HEK293T (cell line): Measurements from ENCODE around the gene OSGEPL1.
A peak's percentile ranks its signal among the peaks of the same experiment; 100 is the strongest.
"Not testable (repeated sequence)": the region's sequence is repeated elsewhere in the genome, so short reads cannot be mapped to it uniquely, and the experiment has no call there.

Experiments used
- CTCF ChIA-PET: fragments of 350-600 bp; formaldehyde crosslinking; extraction: SDS; loops from one replicate; lab custom pipeline; 2021; ENCODE audit warnings: antibody characterized with exemption, inconsistent platforms; lab: Yijun Ruan, JAX
- POLR2A ChIA-PET: fragments of 350-600 bp; formaldehyde crosslinking; extraction: SDS; loops from one replicate; lab custom pipeline; 2020; ENCODE audit warnings: antibody characterized with exemption, inconsistent platforms; lab: Yijun Ruan, JAX
- DNase-seq: peaks from one replicate; pipeline ENCODE4 v3.0.0; 2012; ENCODE audit warnings: mixed read lengths; ENCODE audit errors: extremely low spot score
- ARNT ChIP-seq: fragments of 450-650 bp; IDR thresholded peaks from 2 replicates; pipeline ENCODE4 v1.6.1; 2017; ENCODE audit warnings: mild to moderate bottlenecking
- BHLHE40 ChIP-seq: fragments of 450-650 bp; IDR thresholded peaks from 2 replicates; pipeline ENCODE4 v1.6.1; 2016; ENCODE audit warnings: mild to moderate bottlenecking, moderate library complexity, borderline replicate concordance
- CTBP1 ChIP-seq: fragments of 450-650 bp; IDR thresholded peaks from 2 replicates; pipeline ENCODE4 v1.6.1; 2016; ENCODE audit warnings: borderline replicate concordance
- ELF4 ChIP-seq: fragments of 450-650 bp; IDR thresholded peaks from 2 replicates; pipeline ENCODE4 v1.6.1; 2017; ENCODE audit warnings: antibody characterized with exemption
- FOXA1 ChIP-seq: fragments of 450-650 bp; IDR thresholded peaks from 2 replicates; pipeline ENCODE4 v1.6.1; 2016; ENCODE audit warnings: mild to moderate bottlenecking
- FOXK2 ChIP-seq: fragments of 450-650 bp; IDR thresholded peaks from 2 replicates; pipeline ENCODE4 v1.6.1; 2016; ENCODE audit warnings: mild to moderate bottlenecking
- FOXM1 ChIP-seq: fragments of 450-650 bp; IDR thresholded peaks from 2 replicates; pipeline ENCODE4 v1.6.1; 2017; ENCODE audit warnings: mild to moderate bottlenecking, borderline replicate concordance
- HDGF ChIP-seq: fragments of 450-650 bp; IDR thresholded peaks from 2 replicates; pipeline ENCODE4 v1.6.1; 2017; ENCODE audit warnings: antibody characterized with exemption, borderline replicate concordance
- L3MBTL2 ChIP-seq: fragments of 450-650 bp; conservative IDR thresholded peaks from 2 replicates; pipeline ENCODE4 v1.6.1; 2016; ENCODE audit warnings: mild to moderate bottlenecking
- LEF1 ChIP-seq: fragments of 450-650 bp; IDR thresholded peaks from 2 replicates; pipeline ENCODE4 v1.6.1; 2017; ENCODE audit warnings: mild to moderate bottlenecking, borderline replicate concordance
- NFRKB ChIP-seq: fragments of 450-650 bp; IDR thresholded peaks from 2 replicates; pipeline ENCODE4 v1.6.1; 2016; ENCODE audit warnings: mild to moderate bottlenecking, moderate library complexity
- PKNOX1 ChIP-seq: fragments of 450-650 bp; IDR thresholded peaks from 2 replicates; pipeline ENCODE4 v1.6.1; 2016
- SP1 ChIP-seq: fragments of 450-650 bp; IDR thresholded peaks from 2 replicates; pipeline ENCODE4 v1.6.1; 2017
- SUZ12 ChIP-seq: fragments of 450-650 bp; IDR thresholded peaks from 2 replicates; pipeline ENCODE4 v1.6.1; 2016; ENCODE audit warnings: mild to moderate bottlenecking
- TARDBP ChIP-seq: fragments of 450-650 bp; IDR thresholded peaks from 2 replicates; pipeline ENCODE4 v1.6.1; 2016
- ZNF384 ChIP-seq: fragments of 450-650 bp; IDR thresholded peaks from 2 replicates; pipeline ENCODE4 v1.6.1; 2016

OSGEPL1 gene

GRCh38 chr2:189756311-189756952 is 6.2 kb downstream of the OSGEPL1 start:
- no peak for DNase-seq
- ChIA-PET POLR2A (no interaction called here), CTCF (no interaction called here)
- TF ChIP-seq PKNOX1 (no peak), FOXA1 (no peak), LEF1 (no peak), SUZ12 (no peak), CTBP1 (no peak)

GRCh38 chr2:189751080-189751658 is 11.4 kb downstream of the OSGEPL1 start:
- POLR2A ChIA-PET = interaction anchor here (1.4 kb wide), 1 partner anchor 11 kb away, joined by 6 read pairs; the partner anchor contains the start of gene OSGEPL1
- CTCF ChIA-PET = interaction anchor here (0.8 to 1.4 kb wide), 3 partner anchors 11 to 65 kb away, joined by 3 to 5 read pairs (median 3); partner anchors contain the start of gene OSGEPL1
- DNase-seq = peak; percentile 55
- TF ChIP-seq SP1 (no peak), ARNT (no peak), L3MBTL2 (no peak), TARDBP (no peak)

- CTCF ChIA-PET = no interaction called here
- POLR2A ChIA-PET = no interaction called here
- TF ChIP-seq FOXA1 (no peak), FOXM1 (no peak), ZNF384 (no peak), SUZ12 (no peak), LEF1 (no peak)
- DNase-seq = no peak
Observed at GRCh38 chr2:189729430-189729829, 33.2 kb downstream of the OSGEPL1 start.

- ChIA-PET POLR2A (no interaction called here), CTCF (no interaction called here)
- no peak for TF ChIP-seq TARDBP
- no peak for TF ChIP-seq ZNF384
- TF ChIP-seq L3MBTL2 = no peak
- no peak for TF ChIP-seq FOXA1
- TF ChIP-seq BHLHE40 = no peak
- TF ChIP-seq LEF1 = no peak
- TF ChIP-seq NFRKB = no peak
- no peak for TF ChIP-seq FOXM1
- no peak for TF ChIP-seq PKNOX1
- no peak for TF ChIP-seq SUZ12
- TF ChIP-seq CTBP1 = no peak
- TF ChIP-seq ELF4 = no peak
- no peak for TF ChIP-seq SP1
- no peak for TF ChIP-seq HDGF
- no peak for TF ChIP-seq FOXK2
- TF ChIP-seq ARNT = no peak
- DNase-seq = no peak
Observed at GRCh38 chr2:189726849-189727248, 35.7 kb downstream of the OSGEPL1 start.

- no peak for DNase-seq
- TF ChIP-seq LEF1 (no peak), HDGF (no peak), CTBP1 (no peak), ELF4 (no peak), FOXM1 (no peak), SUZ12 (no peak), L3MBTL2 (no peak), ARNT (no peak), PKNOX1 (no peak), FOXK2 (no peak), FOXA1 (no peak), TARDBP (no peak), NFRKB (no peak), SP1 (no peak)
- ChIA-PET POLR2A (no interaction called here), CTCF (no interaction called here)
Observed at GRCh38 chr2:189726271-189726670, 36.3 kb downstream of the OSGEPL1 start.

- TF ChIP-seq L3MBTL2 = no peak
- ChIA-PET POLR2A (no interaction called here), CTCF (no interaction called here)
Observed at GRCh38 chr2:189723192-189723591, 39.4 kb downstream of the OSGEPL1 start.

GRCh38 chr2:189719571-189719970 is 43.0 kb downstream of the OSGEPL1 start:
- TF ChIP-seq L3MBTL2 (no peak), HDGF (no peak), SP1 (no peak), FOXA1 (no peak), TARDBP (no peak), ARNT (no peak), ELF4 (no peak), ZNF384 (no peak), FOXK2 (no peak), FOXM1 (no peak), SUZ12 (no peak), LEF1 (no peak), CTBP1 (no peak), BHLHE40 (no peak)
- POLR2A ChIA-PET = no interaction called here
- DNase-seq = no peak
- CTCF ChIA-PET = no interaction called here

More at GRCh38 chr2:189723192-189723591, 39.4 kb downstream of the OSGEPL1 start:
- no peak for DNase-seq

GRCh38 chr2:189717593-189717992 is 45.0 kb downstream of the OSGEPL1 start:
- POLR2A ChIA-PET, DNase-seq, CTCF ChIA-PET: not testable (repeated sequence)
